C1 segment of cervical spinal cord (tissue), 14 donors: ENCODE data around the gene GALNT10.
"Not testable (repeated sequence)": the region's sequence is repeated elsewhere in the genome, so short reads cannot be mapped to it uniquely, and the experiment has no call there.

ENCODE experiments used
- DNase-seq, 14 donors: peaks; one replicate each; lab custom pipeline; 2025; lab: John Stamatoyannopoulos, UW

GALNT10 gene

GRCh38 chr5:154355129-154355611, 164.6 kb downstream of the GALNT10 start:
- DNase-seq: no peak

DNA sequence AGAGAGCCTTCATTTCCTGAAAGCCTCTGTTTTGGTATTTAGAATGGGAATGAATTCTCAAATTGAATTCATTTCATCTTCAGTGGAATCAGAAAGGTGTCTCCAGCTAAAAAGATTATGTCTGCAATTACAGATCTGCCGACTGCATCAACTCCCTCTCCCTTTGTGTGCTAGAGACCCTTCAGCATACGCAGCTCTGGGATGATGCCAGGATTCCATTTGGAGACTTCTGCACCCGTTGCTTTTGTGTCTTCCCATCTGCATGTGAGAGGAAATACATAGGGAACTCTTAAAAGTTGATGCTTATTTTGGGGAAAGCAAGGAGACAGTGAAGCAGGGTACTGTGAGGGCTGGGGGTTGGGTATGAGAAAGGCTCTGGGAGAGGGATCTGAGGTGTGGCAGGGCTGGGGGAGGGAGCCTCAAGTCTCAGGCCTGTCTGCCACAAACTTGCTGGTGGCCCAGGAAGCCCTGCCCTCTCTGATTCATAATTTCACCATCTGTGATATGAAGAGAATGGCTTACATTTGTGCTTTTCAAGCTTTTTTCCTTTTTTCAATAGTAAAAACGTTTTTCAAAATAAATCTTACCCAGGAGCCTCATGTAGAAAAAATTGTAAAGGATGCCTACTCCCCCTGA, 165.6 kb downstream of the GALNT10 start:
- DNase-seq: no peak

- no peak for DNase-seq
Measured at GRCh38 chr5:154356958-154357357, 166.4 kb downstream of the GALNT10 start.

- DNase-seq: no peak
Measured at GRCh38 chr5:154358516-154359220, 168.1 kb downstream of the GALNT10 start.

DNA sequence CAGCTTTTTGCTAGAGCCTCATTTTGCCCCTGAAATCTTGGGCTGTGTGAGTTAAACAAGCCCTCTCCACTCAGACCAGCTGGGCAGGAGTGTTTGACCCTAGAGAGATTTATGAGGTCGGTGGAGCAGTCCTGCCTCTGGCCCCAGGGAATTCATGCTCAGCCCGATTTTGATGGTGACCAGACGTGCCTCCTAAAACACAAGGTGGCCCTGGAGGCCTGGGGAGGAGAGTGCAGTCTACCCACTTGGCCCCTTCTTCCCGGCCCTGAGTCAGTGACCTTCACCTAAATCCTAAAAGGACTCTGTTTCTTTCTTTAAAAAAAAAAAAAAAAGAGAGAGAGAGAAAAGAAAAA, 168.7 kb downstream of the GALNT10 start:
- no peak for DNase-seq

- not testable (repeated sequence) for DNase-seq
Measured at GRCh38 chr5:154360241-154360640, 169.7 kb downstream of the GALNT10 start.

- no peak for DNase-seq
Measured at GRCh38 chr5:154363411-154363810, 172.9 kb downstream of the GALNT10 start.

GRCh38 chr5:154364771-154365170, 174.2 kb downstream of the GALNT10 start:
- no peak for DNase-seq

DNA sequence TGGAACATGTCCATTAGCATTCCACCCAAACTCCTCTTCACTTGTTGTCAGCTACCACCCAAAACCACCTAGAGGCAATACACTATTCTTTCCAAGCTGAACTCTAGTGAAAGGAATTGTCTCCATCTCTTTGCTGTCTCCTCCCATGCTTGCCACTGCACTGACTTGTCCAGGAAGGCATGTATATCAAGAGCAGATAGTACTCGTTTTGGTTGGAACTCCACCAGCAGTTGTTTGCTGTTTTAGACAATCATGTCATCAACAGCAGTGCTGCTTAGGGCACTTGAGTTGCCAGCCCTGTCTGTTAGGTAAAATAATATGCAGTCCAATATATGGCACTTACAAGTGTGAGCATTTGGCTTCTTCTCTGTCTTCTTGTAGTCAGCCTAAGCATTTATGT, 175.3 kb downstream of the GALNT10 start:
- DNase-seq: no peak

GRCh38 chr5:154366353-154366752, 175.8 kb downstream of the GALNT10 start:
- no peak for DNase-seq

DNA sequence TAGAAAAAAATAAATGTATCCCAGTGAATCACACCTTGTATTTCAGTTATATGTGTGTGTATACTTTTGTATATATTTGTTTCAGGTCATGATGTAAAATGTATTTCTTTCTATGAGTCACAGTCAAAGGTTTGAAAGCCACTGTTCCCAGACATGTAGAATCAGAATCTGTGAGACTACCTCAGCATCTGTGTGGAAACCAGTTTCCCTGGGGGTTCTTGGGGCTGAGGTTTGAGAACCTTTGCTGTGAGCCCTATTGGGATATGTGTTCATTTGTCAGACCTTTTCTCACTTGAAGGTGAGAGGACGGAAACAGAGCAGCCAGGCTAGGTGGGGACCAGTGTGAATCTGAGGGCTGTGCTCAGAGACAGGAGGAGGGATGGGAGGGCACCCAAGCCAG, 176.6 kb downstream of the GALNT10 start:
- DNase-seq: no peak

DNA sequence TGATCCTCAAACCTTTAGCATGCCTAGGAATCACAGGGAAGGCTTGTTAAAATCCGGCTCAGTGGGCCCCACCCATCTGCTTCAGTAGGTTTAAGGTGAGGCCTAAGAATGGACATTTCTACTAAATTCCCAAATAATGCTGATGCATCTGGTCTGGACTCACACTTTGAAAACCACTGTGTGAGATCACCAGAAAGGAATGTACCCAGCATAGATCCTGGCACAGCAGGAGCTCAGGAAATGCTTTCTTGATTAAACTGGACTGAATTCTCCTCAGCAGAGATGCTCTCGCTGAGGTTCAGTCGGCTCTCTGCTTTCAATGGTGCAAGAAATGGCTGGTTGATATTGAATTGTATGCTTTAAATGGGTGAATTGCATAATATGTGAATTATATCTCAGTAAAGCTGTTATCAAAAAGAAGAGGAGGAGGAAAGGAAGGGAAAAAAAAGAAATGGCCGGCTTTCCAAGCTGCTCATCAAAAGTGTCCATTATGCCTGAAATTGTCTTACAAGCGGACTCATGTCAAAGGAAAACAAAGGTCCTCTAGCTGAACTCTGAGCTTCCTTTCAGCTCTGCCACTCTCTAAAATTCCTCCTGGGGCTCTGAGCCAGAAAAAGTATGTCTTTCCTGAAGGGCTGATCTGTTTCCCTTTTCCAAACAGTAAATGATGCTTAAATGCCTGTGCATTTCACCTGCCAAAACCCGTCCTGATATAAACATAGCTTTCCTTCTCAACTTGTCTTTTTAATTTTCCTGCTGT, 177.7 kb downstream of the GALNT10 start:
- no peak for DNase-seq

DNA sequence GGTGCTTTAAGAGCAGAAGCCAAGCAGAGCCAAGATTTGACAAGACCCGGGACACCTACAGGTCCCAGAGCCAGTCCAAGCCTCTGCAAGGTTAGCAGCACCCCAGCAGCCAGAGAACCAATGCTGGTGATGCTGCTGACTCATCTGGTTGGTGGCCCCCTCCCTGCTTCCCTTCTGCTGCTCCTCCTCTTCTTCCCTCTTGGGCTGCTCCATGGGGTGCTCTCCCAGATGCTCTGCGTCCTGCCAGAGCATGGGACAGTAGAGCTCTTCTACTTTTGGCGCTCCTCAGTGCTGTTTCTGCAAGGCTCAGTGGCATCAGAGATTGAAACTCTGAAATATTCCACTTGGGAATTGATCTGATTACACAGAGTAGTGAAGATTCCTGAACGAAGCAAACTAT, 179.1 kb downstream of the GALNT10 start:
- DNase-seq: no peak

DNA sequence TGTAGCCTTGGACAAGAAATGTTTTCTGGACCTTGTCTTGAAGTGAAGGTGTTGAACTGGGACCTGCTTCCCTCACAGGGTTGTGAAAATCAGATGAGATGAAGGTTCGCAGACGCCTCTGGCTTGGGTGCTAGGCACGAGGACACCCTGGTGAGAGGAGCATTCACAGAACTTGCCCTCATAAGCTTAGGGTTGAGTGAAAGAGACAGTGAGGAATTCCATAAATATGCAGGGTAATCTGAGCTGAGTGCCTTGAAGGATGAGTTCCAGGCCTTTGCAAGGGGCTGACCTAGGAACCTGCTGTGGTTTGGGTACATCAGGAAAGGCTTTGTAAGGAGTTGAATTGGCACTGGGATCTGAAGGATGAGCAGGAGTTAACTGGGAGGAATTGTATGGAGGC, 179.6 kb downstream of the GALNT10 start:
- no peak for DNase-seq

GRCh38 chr5:154370813-154371212, 180.3 kb downstream of the GALNT10 start:
- peak in 3 of 14 donors; percentile 3 to 28 (median 20) for DNase-seq

DNA sequence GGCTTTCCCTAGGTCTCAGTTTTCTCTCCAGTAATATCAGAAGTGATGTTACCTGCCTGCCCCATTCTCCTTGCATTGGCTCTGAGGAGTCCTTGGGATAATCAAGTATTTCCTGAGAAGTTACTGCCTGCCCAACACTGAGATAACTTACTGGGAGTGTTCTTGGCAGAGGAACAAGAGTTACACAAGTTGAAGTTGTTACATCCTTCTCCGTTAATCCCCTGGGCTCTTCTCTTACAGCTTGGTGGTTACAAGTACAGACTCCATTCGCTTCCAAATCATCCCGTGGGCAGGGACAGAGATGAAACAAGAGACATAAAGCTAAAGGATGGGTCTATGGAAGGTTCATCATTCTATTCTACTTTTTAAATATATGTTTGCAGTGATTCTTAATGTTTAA, 181.2 kb downstream of the GALNT10 start:
- no peak for DNase-seq

DNA sequence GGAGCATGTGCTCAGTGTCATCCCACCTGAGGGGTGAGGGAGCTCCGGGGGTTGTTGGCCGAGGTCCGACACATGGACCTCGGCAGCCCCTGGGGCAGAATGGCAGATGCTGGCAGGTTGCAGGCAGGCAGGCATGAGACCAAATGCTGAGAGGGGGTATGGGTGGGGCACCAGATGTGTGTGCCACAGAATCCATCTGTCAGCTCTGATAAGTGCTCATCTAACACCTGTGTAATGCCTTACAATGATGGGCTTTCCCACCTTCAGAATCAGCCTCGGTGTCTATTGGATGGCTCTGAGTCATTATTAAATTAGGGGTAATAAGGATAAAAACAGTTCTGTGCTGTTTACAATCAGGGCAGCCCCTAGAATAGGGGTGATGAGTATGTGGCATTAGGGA, 182.1 kb downstream of the GALNT10 start:
- DNase-seq: no peak

DNA sequence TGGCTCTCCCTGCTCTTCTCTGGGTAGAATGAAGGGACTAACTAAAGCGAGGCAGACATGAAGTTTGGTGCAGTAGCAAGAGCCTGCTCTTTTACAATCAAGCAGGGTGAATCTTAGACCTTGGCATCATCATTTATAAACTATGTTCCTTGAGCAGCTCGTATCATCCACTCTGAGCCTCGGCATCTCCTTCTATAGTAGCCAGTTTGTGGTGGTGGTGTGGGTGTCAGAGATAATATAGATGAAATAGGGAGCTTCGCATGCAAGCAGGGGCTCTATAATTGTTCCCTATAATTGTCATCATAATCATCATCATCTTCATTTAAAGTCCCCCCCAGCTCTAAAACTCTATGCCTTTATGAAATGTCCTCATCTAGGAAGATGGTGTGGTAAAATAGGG, 182.8 kb downstream of the GALNT10 start:
- no peak for DNase-seq

DNA sequence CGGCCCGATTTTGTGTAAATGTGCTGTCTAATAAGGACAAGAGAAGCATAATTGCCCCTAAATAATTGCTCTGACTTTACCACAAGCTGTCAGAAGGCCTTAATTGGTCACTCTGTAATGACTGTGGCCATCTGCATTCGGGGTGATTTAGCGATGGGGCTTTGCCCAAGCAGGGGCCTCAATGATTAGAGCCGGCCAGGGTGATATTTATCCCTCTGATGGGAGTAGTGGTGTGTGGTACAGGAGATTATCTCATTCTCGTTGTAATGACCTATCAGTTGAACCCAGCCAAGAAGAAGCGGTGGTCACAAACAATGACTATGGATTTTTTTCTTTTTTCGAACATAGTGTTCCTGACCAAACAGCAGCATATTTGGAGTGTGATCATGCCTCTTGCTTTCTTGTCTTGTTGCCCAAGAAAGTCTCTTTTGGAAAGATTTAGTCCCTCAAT, 183.2 kb downstream of the GALNT10 start:
- no peak for DNase-seq

DNA sequence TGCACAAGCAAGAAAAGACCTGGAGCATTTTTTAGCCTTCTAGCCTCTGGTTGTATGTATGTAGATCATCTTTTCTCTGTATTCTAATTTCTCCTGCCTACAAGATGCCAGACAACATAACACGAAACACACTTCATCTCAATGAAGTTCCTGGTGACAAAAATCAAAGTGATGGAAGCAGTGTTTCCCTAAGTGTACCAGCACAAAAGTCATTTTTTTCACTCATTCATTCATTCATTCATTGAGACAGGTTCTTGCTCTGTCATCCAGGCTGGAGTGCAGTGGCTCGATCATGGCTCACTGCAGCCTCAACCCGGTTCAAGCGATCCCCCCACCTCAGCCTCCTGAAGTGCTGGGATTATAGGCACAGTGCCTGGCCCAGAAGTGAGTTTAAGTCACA, 183.7 kb downstream of the GALNT10 start:
- no peak for DNase-seq

DNA sequence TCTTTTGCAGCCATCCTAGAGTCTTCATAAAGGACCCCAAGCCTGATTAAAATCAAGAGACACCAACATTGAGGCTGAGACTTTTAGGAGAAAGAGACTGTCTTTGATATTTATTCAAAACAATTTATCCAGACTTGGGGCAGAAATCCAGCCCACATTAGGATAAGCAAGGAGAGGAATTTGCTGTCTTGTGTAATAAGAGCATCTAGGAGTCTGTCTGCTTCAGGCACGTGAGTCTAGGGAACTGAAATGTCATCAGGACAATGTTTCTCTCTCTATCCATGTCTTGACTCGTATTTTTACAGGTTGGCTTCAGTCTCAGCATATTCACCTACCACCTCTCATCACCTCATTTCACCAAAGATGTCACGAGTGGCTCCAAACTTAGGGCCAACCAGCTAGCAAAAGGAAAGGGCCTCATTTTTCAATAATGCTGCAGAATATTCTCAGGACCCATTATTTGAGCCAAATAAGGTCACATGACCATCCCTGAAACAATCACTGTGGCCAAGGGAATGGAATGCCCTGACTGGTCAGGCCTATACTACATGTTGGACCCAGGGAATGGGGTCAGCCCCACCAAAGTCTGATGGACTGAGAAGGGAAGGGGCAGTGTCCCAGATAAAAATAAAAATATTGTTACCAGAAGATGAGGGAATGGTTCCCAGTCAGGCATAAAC, 184.9 kb downstream of the GALNT10 start:
- DNase-seq: no peak

DNA sequence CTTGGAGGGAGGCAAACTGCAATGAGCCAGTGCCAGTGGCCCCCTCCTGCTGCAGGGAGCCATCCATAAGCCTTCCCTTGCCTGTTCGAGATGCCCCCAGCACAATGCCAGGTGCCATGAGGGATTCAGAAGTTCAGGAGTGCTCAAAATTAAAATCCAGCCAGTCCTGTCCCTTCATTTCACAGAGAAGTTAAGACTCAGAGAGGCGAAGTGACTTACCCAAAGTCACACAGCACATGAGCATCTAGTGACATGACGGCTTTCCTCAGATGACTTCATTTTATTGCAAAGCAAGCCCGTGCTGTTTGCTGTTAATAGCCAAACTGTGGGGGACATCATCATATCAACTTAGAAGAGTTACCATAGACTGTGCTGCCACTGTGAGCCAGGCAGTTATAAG, 185.9 kb downstream of the GALNT10 start:
- no peak for DNase-seq
